K562 (cell line): ENCODE measurements around the gene TMEM209. TPM values are rescaled to one million over a fixed set of nuclear protein-coding genes. Genes with fewer than 3 reads are reported as not detected.

ENCODE experiments used
- ARNT ChIP-seq, 2 experiments: fragments of 450-650 bp; IDR thresholded peaks; 2 replicates each; pipeline ENCODE4 v1.6.1; 2016; ENCODE audit warnings: mild to moderate bottlenecking in 1 of 2
- CSDE1 ChIP-seq, 2 experiments: fragments of 450-650 bp; IDR thresholded peaks; 2 replicates each; pipeline ENCODE4 v1.6.1; 2016; ENCODE audit warnings: mild to moderate bottlenecking in 1 of 2
- FOXJ2 ChIP-seq: fragments of 200-800 bp; sonication (Bioruptor generic); IDR thresholded peaks from 2 replicates; pipeline ENCODE4 v1.6.1; 2016; ENCODE audit warnings: missing genetic modification characterization, missing compliant biosample characterization
- KDM1A ChIP-seq, 2 experiments: fragments of 450-650 bp; IDR thresholded peaks; 2 replicates each; pipeline ENCODE4 v1.6.1; 2016; ENCODE audit warnings: mild to moderate bottlenecking in 2 of 2
- KLF6 ChIP-seq: fragments of 250-450 bp; sonication (Bioruptor Pico); IDR thresholded peaks from 2 replicates; pipeline ENCODE4 v1.4.0; 2020; ENCODE audit warnings: mild to moderate bottlenecking, moderate library complexity, borderline replicate concordance
- MAFK ChIP-seq: IDR thresholded peaks from 2 replicates; pipeline ENCODE4 v1.6.1; 2011; ENCODE audit warnings: low read length, improper control_type of control experiment
- MCM7 ChIP-seq, 2 experiments: fragments of 450-650 bp; IDR thresholded peaks; 2 replicates each; pipeline ENCODE4 v1.6.1; 2016 to 2018
- NCOR1 ChIP-seq: fragments of 450-650 bp; IDR thresholded peaks from 2 replicates; pipeline ENCODE4 v1.6.1; 2016; ENCODE audit warnings: mild to moderate bottlenecking, moderate library complexity
- PHB2 ChIP-seq: fragments of 450-650 bp; IDR thresholded peaks from 2 replicates; pipeline ENCODE4 v1.6.1; 2017; ENCODE audit warnings: low read depth
- RBM34 ChIP-seq: fragments of 200-400 bp; formaldehyde crosslinking; IDR thresholded peaks from 2 replicates; pipeline ENCODE4 v1.6.1; 2018; ENCODE audit warnings: low read length, borderline replicate concordance; ENCODE audit not compliant: insufficient read depth
- SRSF1 ChIP-seq: fragments of 200-400 bp; formaldehyde crosslinking; IDR thresholded peaks from 2 replicates; pipeline ENCODE4 v1.6.1; 2017; ENCODE audit warnings: mild to moderate bottlenecking, low read depth, low read length, moderate library complexity
- SUPT5H ChIP-seq: fragments of 450-650 bp; IDR thresholded peaks from 2 replicates; pipeline ENCODE4 v1.6.1; 2016
- TAF7 ChIP-seq: fragments of 450-650 bp; IDR thresholded peaks from 2 replicates; pipeline ENCODE4 v1.6.1; 2016; ENCODE audit warnings: missing genetic modification characterization, missing compliant biosample characterization
- ZNF311 ChIP-seq: fragments of 250-450 bp; sonication (Bioruptor Pico); IDR thresholded peaks from 2 replicates; pipeline ENCODE4 v1.4.0; 2020; ENCODE audit warnings: mild to moderate bottlenecking, moderate library complexity
- ZNF431 ChIP-seq: sonication (generic); formaldehyde crosslinking; IDR thresholded peaks from 2 replicates; pipeline ENCODE4 v1.8.0; 2022; ENCODE audit warnings: mild to moderate bottlenecking, missing genetic modification reagents
- ZNF445 ChIP-seq: fragments of 250-450 bp; sonication (Bioruptor Pico); IDR thresholded peaks from 2 replicates; pipeline ENCODE4 v1.4.0; 2020; ENCODE audit warnings: low read depth, mild to moderate bottlenecking, moderate library complexity
- ZNF76 ChIP-seq: fragments of 250-450 bp; sonication (Bioruptor Pico); IDR thresholded peaks from 2 replicates; pipeline ENCODE4 v1.4.0; 2020; ENCODE audit warnings: mild to moderate bottlenecking, moderate library complexity, borderline replicate concordance
- polyA plus RNA-seq, 8 experiments: library from polyadenylated mRNA; depleted of rRNA in 4 of 8; stranded (reverse) in 5 of 8; unstranded in 3 of 8; fragments of >200 nt; fragmentation: Nextera tagmentation in 2 of 8; fragmentation: Illumina TruSeq in 1 of 8; extraction: Ambion mirVana in 2 of 8; extraction: Trizol in 1 of 8; gene quantifications; 2 replicates each; pipeline versions ENCODE4 v1.2.1 to v1.2.3, GENCODE V29; 2011 to 2014; ENCODE audit warnings: inconsistent platforms in 1 of 8, missing spikeins in 1 of 8
- total RNA-seq, 7 experiments: library from RNA; depleted of rRNA in 6 of 7; stranded (reverse); fragments of >200 nt in 6 of 7; fragmentation: Illumina TruSeq in 2 of 7; extraction: Trizol in 2 of 7; gene quantifications; 2 replicates each; pipeline versions ENCODE4 v1.2.1 to v1.2.3, GENCODE V29; 2011 to 2021; ENCODE audit warnings: low replicate concordance in 1 of 7
- TF ChIP-seq, protein P1 (sequence below): fragments of 150-350 bp; conservative IDR thresholded peaks from 2 replicates; pipeline ENCODE4 v1.6.1; 2014; ENCODE audit warnings: low read length
- TF ChIP-seq, protein P2 (sequence below), 3 experiments: IDR thresholded peaks in 2 of 3; conservative IDR thresholded peaks in 1 of 3; 2 replicates each; pipeline ENCODE4 v1.5.1; 2011 to 2012; ENCODE audit warnings: low read length in 3 of 3, mild to moderate bottlenecking in 3 of 3, control low read depth in 2 of 3, improper control_type of control experiment in 1 of 3, inconsistent platforms in 1 of 3, low read depth in 1 of 3, mixed read lengths in 1 of 3, moderate library complexity in 1 of 3; ENCODE audit not compliant: insufficient read depth in 2 of 3
- TF ChIP-seq, protein P3 (sequence below): fragments of 450-650 bp; IDR thresholded peaks from 2 replicates; pipeline ENCODE4 v1.6.1; 2016
- TF ChIP-seq, protein P4 (sequence below): sonication (generic); formaldehyde crosslinking; IDR thresholded peaks from 2 replicates; pipeline ENCODE4 v1.8.1; 2023; ENCODE audit warnings: mild to moderate bottlenecking, missing genetic modification reagents

TMEM209 gene
- total and polyA plus RNA-seq, 9 of the 15 experiments (the other 6 are each of a cell fraction or from before 2014, with no cell fraction given), result 36.8 to 116 (median 76.6) TPM

DNA sequence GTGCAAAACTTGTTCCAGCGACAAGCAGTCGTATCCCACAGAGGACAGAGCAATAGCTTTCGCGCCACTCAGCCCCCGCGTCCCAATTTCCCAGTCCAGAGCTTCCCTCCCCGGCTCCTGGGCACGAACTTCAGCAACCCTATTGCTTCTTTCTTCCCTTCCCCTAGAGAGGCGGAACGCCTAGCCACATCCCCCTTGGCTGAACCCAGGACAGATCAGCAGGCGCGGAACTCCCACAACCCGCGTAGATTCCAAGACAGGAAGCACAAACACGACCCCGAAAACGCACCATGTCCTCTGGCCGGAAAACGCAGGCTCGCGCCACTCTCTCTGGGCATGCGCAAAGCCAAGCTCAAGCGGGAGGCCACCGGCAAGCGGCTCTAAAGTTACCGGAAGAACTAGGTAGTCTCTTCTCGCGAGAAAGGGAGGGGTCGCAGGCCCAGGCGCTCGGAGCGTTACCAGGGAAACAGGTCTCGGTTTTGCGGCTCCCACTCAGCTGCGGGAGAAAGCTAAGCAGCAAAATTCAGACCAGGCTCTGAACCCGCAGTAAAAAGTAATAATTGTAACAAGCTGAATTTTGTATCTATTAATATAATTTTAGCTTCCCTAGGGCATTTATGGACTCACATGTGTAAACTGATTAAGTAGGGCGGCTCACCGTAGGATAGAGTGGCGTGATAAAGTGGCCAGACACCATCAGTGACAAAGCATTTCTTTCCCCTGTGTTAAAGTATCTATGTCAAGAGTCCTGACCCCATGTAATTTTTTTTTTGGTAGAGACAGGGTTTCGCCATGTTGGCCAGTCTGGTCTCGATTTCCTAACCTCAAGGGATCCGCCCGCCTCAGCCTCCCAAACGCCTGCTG, at the start of gene TMEM209 (continued):
- TF ChIP-seq TAF7 (tag) (peak; percentile 96), ZNF311 (no peak), ZNF431 (0 out of 2 replicates have a peak, but pooled peaks have one; percentile 18), FOXJ2 (tag) (peak; percentile 84), PHB2 (no peak; the same call in 1 of the 2 replicates), MCM7 (IDR thresholded peaks at IDR 0.05) (no peak), MAFK (peak; percentile 82), KLF6 (CRISPR knock-in tag) (peak; percentile 5; the same call in 1 of the 2 replicates), CSDE1 (IDR thresholded peaks at IDR 0.05) (peak in 1 of 2 experiments; percentile 88; a peak in 2 of 4 replicates), ZNF445 (peak; percentile 62), NCOR1 (peak; percentile 61), ARNT (IDR thresholded peaks at IDR 0.05) (peak; percentile 34 to 51; a peak in 2 of 4 replicates), ZNF76 (CRISPR knock-in tag) (0 out of 2 replicates have a peak, but pooled peaks have one; percentile 10), KDM1A (IDR thresholded peaks at IDR 0.05) (no peak), SRSF1 (no peak), SUPT5H (peak; percentile 99), RBM34 (no peak)
- TF ChIP-seq, protein P1, sequence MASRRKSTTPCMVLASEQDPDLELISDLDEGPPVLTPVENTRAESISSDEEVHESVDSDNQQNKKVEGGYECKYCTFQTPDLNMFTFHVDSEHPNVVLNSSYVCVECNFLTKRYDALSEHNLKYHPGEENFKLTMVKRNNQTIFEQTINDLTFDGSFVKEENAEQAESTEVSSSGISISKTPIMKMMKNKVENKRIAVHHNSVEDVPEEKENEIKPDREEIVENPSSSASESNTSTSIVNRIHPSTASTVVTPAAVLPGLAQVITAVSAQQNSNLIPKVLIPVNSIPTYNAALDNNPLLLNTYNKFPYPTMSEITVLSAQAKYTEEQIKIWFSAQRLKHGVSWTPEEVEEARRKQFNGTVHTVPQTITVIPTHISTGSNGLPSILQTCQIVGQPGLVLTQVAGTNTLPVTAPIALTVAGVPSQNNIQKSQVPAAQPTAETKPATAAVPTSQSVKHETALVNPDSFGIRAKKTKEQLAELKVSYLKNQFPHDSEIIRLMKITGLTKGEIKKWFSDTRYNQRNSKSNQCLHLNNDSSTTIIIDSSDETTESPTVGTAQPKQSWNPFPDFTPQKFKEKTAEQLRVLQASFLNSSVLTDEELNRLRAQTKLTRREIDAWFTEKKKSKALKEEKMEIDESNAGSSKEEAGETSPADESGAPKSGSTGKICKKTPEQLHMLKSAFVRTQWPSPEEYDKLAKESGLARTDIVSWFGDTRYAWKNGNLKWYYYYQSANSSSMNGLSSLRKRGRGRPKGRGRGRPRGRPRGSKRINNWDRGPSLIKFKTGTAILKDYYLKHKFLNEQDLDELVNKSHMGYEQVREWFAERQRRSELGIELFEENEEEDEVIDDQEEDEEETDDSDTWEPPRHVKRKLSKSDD, result peak; percentile 99
- TF ChIP-seq, protein P2, sequence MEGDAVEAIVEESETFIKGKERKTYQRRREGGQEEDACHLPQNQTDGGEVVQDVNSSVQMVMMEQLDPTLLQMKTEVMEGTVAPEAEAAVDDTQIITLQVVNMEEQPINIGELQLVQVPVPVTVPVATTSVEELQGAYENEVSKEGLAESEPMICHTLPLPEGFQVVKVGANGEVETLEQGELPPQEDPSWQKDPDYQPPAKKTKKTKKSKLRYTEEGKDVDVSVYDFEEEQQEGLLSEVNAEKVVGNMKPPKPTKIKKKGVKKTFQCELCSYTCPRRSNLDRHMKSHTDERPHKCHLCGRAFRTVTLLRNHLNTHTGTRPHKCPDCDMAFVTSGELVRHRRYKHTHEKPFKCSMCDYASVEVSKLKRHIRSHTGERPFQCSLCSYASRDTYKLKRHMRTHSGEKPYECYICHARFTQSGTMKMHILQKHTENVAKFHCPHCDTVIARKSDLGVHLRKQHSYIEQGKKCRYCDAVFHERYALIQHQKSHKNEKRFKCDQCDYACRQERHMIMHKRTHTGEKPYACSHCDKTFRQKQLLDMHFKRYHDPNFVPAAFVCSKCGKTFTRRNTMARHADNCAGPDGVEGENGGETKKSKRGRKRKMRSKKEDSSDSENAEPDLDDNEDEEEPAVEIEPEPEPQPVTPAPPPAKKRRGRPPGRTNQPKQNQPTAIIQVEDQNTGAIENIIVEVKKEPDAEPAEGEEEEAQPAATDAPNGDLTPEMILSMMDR (IDR thresholded peaks at IDR 0.05 in 2 of 3, conservative IDR thresholded peaks at IDR 0.05 in 1 of 3; ENCODE audit: insufficient read depth in 2 of 3, low read depth in 1 of 3, low read length in 3 of 3), result peak in 1 of 3 experiments; percentile 53; a peak in 2 of 6 replicates
- TF ChIP-seq, protein P3, sequence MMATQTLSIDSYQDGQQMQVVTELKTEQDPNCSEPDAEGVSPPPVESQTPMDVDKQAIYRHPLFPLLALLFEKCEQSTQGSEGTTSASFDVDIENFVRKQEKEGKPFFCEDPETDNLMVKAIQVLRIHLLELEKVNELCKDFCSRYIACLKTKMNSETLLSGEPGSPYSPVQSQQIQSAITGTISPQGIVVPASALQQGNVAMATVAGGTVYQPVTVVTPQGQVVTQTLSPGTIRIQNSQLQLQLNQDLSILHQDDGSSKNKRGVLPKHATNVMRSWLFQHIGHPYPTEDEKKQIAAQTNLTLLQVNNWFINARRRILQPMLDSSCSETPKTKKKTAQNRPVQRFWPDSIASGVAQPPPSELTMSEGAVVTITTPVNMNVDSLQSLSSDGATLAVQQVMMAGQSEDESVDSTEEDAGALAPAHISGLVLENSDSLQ, result peak; percentile 24; the same call in 1 of the 2 replicates
- TF ChIP-seq, protein P4, sequence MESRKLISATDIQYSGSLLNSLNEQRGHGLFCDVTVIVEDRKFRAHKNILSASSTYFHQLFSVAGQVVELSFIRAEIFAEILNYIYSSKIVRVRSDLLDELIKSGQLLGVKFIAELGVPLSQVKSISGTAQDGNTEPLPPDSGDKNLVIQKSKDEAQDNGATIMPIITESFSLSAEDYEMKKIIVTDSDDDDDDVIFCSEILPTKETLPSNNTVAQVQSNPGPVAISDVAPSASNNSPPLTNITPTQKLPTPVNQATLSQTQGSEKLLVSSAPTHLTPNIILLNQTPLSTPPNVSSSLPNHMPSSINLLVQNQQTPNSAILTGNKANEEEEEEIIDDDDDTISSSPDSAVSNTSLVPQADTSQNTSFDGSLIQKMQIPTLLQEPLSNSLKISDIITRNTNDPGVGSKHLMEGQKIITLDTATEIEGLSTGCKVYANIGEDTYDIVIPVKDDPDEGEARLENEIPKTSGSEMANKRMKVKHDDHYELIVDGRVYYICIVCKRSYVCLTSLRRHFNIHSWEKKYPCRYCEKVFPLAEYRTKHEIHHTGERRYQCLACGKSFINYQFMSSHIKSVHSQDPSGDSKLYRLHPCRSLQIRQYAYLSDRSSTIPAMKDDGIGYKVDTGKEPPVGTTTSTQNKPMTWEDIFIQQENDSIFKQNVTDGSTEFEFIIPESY (CRISPR knock-in tag), result peak; percentile 46; the same call in 1 of the 2 replicates
